GM18502 (cell line): ENCODE measurements around the gene SLC40A1.

Experiments
- ATAC-seq: cut with Tn5 transposase; IDR thresholded peaks from one replicate; pipeline ENCODE4 v1.9.1; 2021; ENCODE audit warnings: mild to moderate bottlenecking; ENCODE audit not compliant: unreplicated experiment, poor library complexity

SLC40A1 gene

DNA sequence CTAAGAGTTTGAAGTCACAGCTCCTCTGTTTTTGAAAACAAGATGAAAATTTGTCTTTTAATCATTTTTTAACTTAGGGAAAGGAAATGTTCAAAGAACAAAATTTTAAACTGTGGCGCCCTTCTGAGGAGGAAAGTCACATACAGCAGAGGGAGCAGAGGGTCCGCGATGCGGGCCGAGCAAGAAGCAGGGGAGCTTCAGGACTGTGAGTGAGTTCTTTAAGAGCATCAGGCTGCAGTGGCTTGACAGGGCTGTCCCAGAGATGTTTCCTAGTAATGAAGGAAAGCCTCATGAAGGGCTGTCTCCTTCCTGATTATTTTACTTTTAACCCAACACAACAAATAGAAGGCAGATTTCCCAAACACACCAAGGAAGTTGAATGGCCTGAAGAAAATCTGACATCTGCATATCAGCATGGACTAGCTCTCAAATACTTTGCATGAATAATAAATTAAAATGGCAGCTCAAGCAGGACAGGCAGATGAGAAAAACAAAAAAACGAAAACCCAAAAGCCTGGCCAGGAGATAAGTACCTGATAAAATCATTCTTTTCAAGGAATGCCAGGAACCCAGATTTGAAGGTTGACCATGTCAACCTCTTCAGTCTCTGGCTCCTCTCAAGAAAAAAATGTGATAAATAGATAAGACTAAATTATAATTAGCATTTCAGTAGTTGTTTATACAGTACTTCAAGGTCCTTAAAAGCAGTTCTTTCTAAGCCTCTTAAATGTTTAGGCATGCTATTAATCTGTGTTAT is 60.8 kb downstream of the SLC40A1 start:
- no peak for ATAC-seq

DNA sequence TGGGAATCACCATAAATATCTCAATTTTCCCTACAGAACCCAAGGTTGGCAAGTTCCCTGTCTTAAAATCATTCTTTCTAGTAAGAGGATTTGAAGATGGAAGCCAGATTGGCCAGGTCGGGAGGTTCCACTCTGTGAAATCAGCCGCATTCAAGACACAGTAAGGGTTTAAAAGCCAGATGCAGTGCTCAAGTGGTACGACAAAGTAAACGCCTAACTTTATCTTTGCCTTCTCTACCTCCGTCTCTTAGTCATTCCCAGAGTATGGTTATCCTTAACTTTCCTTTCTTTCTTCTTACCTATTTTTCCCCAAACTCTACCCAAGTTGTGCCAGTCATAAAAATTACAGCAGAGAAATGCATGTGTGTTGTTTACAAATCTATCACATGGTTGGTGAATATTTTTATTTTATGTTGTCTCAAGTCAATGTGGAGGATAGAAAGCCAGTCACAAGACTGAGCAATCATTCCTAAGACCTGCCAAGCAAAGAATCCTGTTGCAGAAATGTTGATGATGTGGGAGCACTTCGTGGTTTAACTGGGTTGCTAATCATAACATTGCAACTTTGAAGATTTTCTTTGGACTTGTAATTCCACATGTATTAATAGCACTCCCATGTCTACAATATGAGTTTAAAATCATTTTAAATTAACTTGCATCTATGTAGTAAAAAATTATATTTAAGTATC is 62.6 kb downstream of the SLC40A1 start:
- ATAC-seq, result no peak

GRCh38 chr2:189516546-189516945 is 64.0 kb downstream of the SLC40A1 start:
- no peak for ATAC-seq

DNA sequence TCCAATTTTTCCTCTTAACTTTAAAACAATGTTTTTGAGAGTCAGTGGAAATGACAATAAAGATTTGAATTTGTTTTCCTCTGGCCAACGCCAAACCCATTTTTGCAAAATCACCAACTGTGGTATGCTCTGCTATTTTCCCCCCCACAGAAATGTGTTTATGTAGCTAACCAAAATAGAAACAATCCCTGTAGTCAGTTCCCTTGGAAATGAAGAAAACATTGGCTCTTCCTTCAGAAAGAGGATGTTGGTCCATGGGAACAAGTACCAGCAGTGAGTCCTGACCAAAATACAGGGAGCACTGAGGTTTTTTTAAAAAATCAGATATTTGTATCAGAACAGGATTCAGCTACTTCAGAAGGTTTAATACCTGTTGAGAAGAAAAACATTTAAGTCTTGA is 65.3 kb downstream of the SLC40A1 start:
- ATAC-seq, result no peak

GRCh38 chr2:189514104-189514503 is 66.5 kb downstream of the SLC40A1 start:
- no peak for ATAC-seq

DNA sequence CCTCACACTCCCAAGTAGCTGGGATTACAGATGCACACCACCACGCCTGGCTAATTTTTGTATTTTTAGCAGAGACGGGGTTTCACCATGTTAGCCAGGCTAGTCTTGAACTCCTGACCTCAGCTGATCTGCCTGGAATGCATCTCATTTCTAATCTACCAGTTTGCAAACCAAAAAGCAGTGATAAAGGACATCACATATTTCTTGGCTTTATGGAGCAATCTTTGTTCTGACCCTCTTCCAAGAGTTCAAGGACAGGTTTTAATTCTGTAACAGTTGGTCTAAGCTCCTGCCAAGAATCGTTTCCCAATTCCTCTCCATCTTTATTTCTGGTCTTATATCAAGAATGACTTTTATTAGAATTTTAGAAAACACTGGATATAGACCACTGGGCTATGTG is 67.7 kb downstream of the SLC40A1 start:
- ATAC-seq, result no peak

DNA sequence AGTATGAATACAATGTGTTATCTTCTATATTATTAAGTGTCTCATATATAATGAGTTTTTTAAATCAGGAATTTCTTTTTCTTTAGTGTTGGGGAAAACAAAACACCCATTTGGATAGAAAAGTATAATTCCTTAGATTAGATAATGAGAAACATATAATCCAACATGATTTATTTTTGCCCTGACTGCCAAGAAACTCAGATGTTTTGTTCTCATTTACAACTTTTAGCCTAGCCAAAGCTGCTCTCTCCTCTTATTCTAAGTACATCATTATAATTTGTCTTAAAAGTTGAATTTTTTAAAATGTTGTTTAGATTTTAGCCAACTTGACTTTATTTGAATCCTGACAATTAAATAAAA is 68.6 kb downstream of the SLC40A1 start:
- no peak for ATAC-seq

- ATAC-seq, result no peak
These were observed 69.2 kb downstream of the SLC40A1 start for GRCh38 chr2:189511210-189511959.
